MM.1S (cell line): ENCODE results near the gene USP25.

Source experiments
- EZH2 ChIP-seq: fragments of 300-600 bp; sonication (generic); optimal IDR thresholded peaks from 2 replicates; pipeline ENCODE3; 2017; ENCODE audit warnings: low read depth, mild to moderate bottlenecking, antibody characterized with exemption, low read length, mixed read lengths
- EZH2phosphoT487 ChIP-seq: fragments of 300-600 bp; sonication (generic); IDR thresholded peaks from 2 replicates; pipeline ENCODE4 v1.6.1; 2018; ENCODE audit warnings: antibody characterized with exemption, low read length
- TF ChIP-seq, protein P1 (sequence below): fragments of 300-600 bp; sonication (generic); IDR thresholded peaks from 2 replicates; pipeline ENCODE4 v1.5.1; 2016; ENCODE audit warnings: antibody characterized with exemption, low read length, mixed read lengths

DNA sequence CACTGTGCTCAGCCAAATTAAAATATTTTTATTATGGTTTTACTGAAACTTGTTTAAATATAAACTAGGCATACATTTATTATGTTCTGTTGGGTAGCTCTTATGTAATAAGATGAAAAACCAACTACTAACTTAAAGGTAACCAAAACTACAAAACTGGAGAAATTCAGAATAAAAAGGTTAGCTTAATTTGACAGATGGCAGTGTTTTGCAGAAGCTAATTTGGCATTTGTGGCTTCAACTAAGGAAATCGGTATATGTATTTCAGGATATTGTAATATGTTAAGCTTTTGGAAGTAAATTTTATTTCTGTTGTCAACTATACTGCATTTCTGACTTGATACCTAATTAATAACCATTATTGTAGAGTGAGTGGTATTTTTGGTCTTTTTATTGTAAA, 18.8 kb downstream of the USP25 start:
- TF ChIP-seq, protein P1, sequence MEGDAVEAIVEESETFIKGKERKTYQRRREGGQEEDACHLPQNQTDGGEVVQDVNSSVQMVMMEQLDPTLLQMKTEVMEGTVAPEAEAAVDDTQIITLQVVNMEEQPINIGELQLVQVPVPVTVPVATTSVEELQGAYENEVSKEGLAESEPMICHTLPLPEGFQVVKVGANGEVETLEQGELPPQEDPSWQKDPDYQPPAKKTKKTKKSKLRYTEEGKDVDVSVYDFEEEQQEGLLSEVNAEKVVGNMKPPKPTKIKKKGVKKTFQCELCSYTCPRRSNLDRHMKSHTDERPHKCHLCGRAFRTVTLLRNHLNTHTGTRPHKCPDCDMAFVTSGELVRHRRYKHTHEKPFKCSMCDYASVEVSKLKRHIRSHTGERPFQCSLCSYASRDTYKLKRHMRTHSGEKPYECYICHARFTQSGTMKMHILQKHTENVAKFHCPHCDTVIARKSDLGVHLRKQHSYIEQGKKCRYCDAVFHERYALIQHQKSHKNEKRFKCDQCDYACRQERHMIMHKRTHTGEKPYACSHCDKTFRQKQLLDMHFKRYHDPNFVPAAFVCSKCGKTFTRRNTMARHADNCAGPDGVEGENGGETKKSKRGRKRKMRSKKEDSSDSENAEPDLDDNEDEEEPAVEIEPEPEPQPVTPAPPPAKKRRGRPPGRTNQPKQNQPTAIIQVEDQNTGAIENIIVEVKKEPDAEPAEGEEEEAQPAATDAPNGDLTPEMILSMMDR, result no peak
- TF ChIP-seq EZH2 (no peak), EZH2phosphoT487 (no peak)
